ENCODE results near the gene METTL14.

Gene METTL14

GRCh38 chr4:118759481-118759880 lies 74.3 kb downstream of the METTL14 start:
- no peak for DNase-seq (ENCODE audit: low spot score)

- DNase-seq (ENCODE audit: low spot score), result no peak
These were observed 74.9 kb downstream of the METTL14 start for GRCh38 chr4:118760092-118760491.

GRCh38 chr4:118760493-118760892 lies 75.3 kb downstream of the METTL14 start:
- DNase-seq (ENCODE audit: low spot score), result no peak

- no peak for DNase-seq (ENCODE audit: low spot score)
These were observed 76.3 kb downstream of the METTL14 start for GRCh38 chr4:118761397-118762016.

- no peak for DNase-seq (ENCODE audit: low spot score)
These were observed 77.0 kb downstream of the METTL14 start for GRCh38 chr4:118762155-118762554.

- no peak for DNase-seq (ENCODE audit: low spot score)
These were observed 77.7 kb downstream of the METTL14 start for GRCh38 chr4:118762730-118763477.

Measured in AG20443 (cell line).